Islet precursor cell (in vitro differentiated cells): ENCODE measurements around the gene TJP1.

Experiments
- DNase-seq: peaks from one replicate; pipeline ENCODE4 v3.0.0-alpha.2; 2018

The TJP1 gene

DNA sequence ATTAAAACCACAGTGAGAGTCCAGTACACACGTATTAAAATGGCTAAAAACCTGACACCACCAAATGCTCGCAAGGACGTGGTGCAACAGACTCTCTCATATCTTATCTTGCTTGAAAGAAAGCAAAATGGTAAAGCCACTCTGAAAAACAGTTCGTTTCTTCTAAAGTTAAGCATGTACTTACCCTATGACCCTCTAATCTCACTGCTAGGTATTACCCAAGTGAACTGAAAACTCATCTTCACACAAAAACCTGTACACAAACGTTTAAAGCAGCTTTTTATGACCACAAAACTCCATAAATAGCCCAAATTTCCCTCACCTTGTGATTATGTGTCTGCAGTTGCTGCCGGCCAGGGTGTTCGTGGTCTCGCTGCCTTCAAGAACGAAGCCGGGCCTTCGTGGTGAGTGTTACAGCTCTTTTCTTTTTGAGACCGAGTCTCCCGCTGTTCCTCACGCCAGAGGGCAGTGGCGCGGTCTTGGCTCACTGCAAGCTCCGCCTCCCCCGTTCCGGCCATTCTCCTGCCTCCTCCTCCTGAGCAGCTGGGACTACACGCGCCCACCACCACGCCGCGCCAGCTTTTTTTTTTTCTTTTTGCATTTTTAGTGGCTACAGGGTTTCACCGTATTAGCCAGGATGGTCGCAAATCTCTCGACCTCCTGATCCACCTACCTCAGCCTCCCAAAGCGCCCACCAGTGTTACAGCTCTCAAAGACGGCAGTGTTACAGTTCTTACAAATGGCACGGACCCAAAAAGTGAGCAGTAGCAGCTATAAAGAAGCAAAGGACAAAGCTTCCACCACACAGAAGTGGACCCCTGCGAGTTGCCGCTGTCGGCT is 165.4 kb downstream of the TJP1 start:
- peak; percentile 92 for DNase-seq

- DNase-seq = no peak
Measured at GRCh38 chr15:29652595-29652994, 169.7 kb downstream of the TJP1 start.

DNA sequence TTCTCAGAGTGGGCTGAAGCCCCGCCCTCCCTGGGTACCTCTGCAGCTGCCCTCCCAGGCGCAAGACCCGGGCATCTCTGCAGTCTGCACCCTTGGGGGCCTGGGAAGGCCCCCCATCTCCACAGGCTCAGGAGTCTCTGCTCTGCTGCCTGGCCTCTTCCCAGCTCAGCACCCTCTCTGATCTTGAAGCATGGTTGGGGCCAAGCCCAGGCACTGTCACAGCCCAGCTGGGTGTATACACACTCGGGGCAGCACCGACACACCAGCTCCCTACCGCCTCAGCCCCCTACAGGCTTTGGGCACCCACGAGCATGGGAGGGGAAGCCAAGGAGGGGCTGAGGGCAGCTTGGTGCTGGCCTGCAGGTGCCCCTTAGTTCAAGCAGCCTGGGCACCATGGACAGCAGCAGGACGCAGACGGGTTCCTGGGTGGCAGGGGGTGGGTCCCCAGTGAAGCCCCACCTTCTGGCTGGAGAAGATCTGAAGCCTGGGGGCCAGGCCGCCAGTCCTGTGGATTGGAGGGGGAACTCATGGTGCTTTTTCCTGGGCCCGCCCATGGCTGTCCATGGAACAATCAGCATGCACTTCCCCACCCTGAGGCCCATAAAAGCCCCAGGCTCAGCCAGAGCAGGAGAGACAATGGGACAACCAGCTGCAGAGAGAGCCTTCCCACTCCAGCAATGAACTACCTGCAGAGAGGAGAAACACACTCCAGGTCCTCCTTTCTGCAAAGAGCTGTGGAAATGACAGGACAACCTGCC is 170.6 kb downstream of the TJP1 start:
- no peak for DNase-seq
